Measurements from ENCODE around the gene MAPRE2.
"Not testable (repeated sequence)": the region's sequence is repeated elsewhere in the genome, so short reads cannot be mapped to it uniquely, and the experiment has no call there.

MAPRE2 gene

GRCh38 chr18:35167332-35167731, 126.1 kb downstream of the MAPRE2 start:
- no peak overlapping the region for H3K27ac ChIP-seq
- TF ChIP-seq CTCF (conservative IDR thresholded peaks at IDR 0.05) = no peak

GRCh38 chr18:35167857-35168256, 126.6 kb downstream of the MAPRE2 start:
- TF ChIP-seq CTCF (conservative IDR thresholded peaks at IDR 0.05) = no peak
- H3K27ac ChIP-seq = no peak overlapping the region

GRCh38 chr18:35170323-35170722, 129.1 kb downstream of the MAPRE2 start:
- H3K27ac ChIP-seq = not testable (repeated sequence)

GRCh38 chr18:35171315-35171987, 130.2 kb downstream of the MAPRE2 start:
- TF ChIP-seq CTCF (conservative IDR thresholded peaks at IDR 0.05) = no peak

GRCh38 chr18:35172009-35172408, 130.8 kb downstream of the MAPRE2 start:
- no peak overlapping the region for H3K27ac ChIP-seq
- no peak for TF ChIP-seq CTCF (conservative IDR thresholded peaks at IDR 0.05)

More at GRCh38 chr18:35171315-35171987, 130.2 kb downstream of the MAPRE2 start:
- H3K27ac ChIP-seq = no peak overlapping the region

- H3K27ac ChIP-seq = no peak overlapping the region
These were observed 131.3 kb downstream of the MAPRE2 start for GRCh38 chr18:35172451-35173035.

GRCh38 chr18:35174093-35174731, 133.0 kb downstream of the MAPRE2 start:
- H3K27ac ChIP-seq = no peak overlapping the region
- TF ChIP-seq CTCF (conservative IDR thresholded peaks at IDR 0.05) = no peak

More at GRCh38 chr18:35172451-35173035, 131.3 kb downstream of the MAPRE2 start:
- no peak for TF ChIP-seq CTCF (conservative IDR thresholded peaks at IDR 0.05)

GRCh38 chr18:35174745-35175144, 133.5 kb downstream of the MAPRE2 start:
- TF ChIP-seq CTCF (conservative IDR thresholded peaks at IDR 0.05) = no peak
- no peak overlapping the region for H3K27ac ChIP-seq
